Peyer's patch (tissue), 4 donors: ENCODE data around the gene F7.

Experiments used
- CTCF ChIP-seq, 6 experiments: fragments of 450-650 bp in 4 of 6; fragments of 200-600 bp in 2 of 6; sonication (generic) in 1 of 6; IDR thresholded peaks; one replicate each; pipeline ENCODE4 v1.5.1; 2017 to 2019; ENCODE audit warnings: antibody characterized with exemption in 6 of 6, mild to moderate bottlenecking in 3 of 6, moderate library complexity in 1 of 6
- POLR2A ChIP-seq, 2 donors: fragments of 450-650 bp; IDR thresholded peaks; one replicate each; pipeline ENCODE4 v1.5.1; 2017; ENCODE audit warnings: antibody characterized with exemption in 2 of 2, mild to moderate bottlenecking in 2 of 2, moderate library complexity in 2 of 2

GRCh38 chr13:113152984-113153809, 47.6 kb downstream of the F7 start:
- TF ChIP-seq POLR2A (IDR thresholded peaks at IDR 0.05) (no peak), CTCF (IDR thresholded peaks at IDR 0.05) (no peak)
